HEK293T (cell line): Measurements from ENCODE around the gene LEMD1.

Experiments
- CTCF ChIA-PET: fragments of 350-600 bp; formaldehyde crosslinking; extraction: SDS; loops from one replicate; lab custom pipeline; 2021; ENCODE audit warnings: antibody characterized with exemption, inconsistent platforms; lab: Yijun Ruan, JAX
- POLR2A ChIA-PET: fragments of 350-600 bp; formaldehyde crosslinking; extraction: SDS; loops from one replicate; lab custom pipeline; 2020; ENCODE audit warnings: antibody characterized with exemption, inconsistent platforms; lab: Yijun Ruan, JAX
- DNase-seq: peaks from one replicate; pipeline ENCODE4 v3.0.0; 2012; ENCODE audit warnings: mixed read lengths; ENCODE audit errors: extremely low spot score
- ARNT ChIP-seq: fragments of 450-650 bp; IDR thresholded peaks from 2 replicates; pipeline ENCODE4 v1.6.1; 2017; ENCODE audit warnings: mild to moderate bottlenecking
- BHLHE40 ChIP-seq: fragments of 450-650 bp; IDR thresholded peaks from 2 replicates; pipeline ENCODE4 v1.6.1; 2016; ENCODE audit warnings: mild to moderate bottlenecking, moderate library complexity, borderline replicate concordance
- CTBP1 ChIP-seq: fragments of 450-650 bp; IDR thresholded peaks from 2 replicates; pipeline ENCODE4 v1.6.1; 2016; ENCODE audit warnings: borderline replicate concordance
- ELF4 ChIP-seq: fragments of 450-650 bp; IDR thresholded peaks from 2 replicates; pipeline ENCODE4 v1.6.1; 2017; ENCODE audit warnings: antibody characterized with exemption
- FOXA1 ChIP-seq: fragments of 450-650 bp; IDR thresholded peaks from 2 replicates; pipeline ENCODE4 v1.6.1; 2016; ENCODE audit warnings: mild to moderate bottlenecking
- FOXK2 ChIP-seq: fragments of 450-650 bp; IDR thresholded peaks from 2 replicates; pipeline ENCODE4 v1.6.1; 2016; ENCODE audit warnings: mild to moderate bottlenecking
- FOXM1 ChIP-seq: fragments of 450-650 bp; IDR thresholded peaks from 2 replicates; pipeline ENCODE4 v1.6.1; 2017; ENCODE audit warnings: mild to moderate bottlenecking, borderline replicate concordance
- HDGF ChIP-seq: fragments of 450-650 bp; IDR thresholded peaks from 2 replicates; pipeline ENCODE4 v1.6.1; 2017; ENCODE audit warnings: antibody characterized with exemption, borderline replicate concordance
- L3MBTL2 ChIP-seq: fragments of 450-650 bp; conservative IDR thresholded peaks from 2 replicates; pipeline ENCODE4 v1.6.1; 2016; ENCODE audit warnings: mild to moderate bottlenecking
- LEF1 ChIP-seq: fragments of 450-650 bp; IDR thresholded peaks from 2 replicates; pipeline ENCODE4 v1.6.1; 2017; ENCODE audit warnings: mild to moderate bottlenecking, borderline replicate concordance
- NFRKB ChIP-seq: fragments of 450-650 bp; IDR thresholded peaks from 2 replicates; pipeline ENCODE4 v1.6.1; 2016; ENCODE audit warnings: mild to moderate bottlenecking, moderate library complexity
- SP1 ChIP-seq: fragments of 450-650 bp; IDR thresholded peaks from 2 replicates; pipeline ENCODE4 v1.6.1; 2017
- SUZ12 ChIP-seq: fragments of 450-650 bp; IDR thresholded peaks from 2 replicates; pipeline ENCODE4 v1.6.1; 2016; ENCODE audit warnings: mild to moderate bottlenecking
- TARDBP ChIP-seq: fragments of 450-650 bp; IDR thresholded peaks from 2 replicates; pipeline ENCODE4 v1.6.1; 2016
- ZNF384 ChIP-seq: fragments of 450-650 bp; IDR thresholded peaks from 2 replicates; pipeline ENCODE4 v1.6.1; 2016
- TF ChIP-seq, protein P1 (sequence below): fragments of 450-650 bp; IDR thresholded peaks from 2 replicates; pipeline ENCODE4 v1.6.1; 2016

The LEMD1 gene

DNA sequence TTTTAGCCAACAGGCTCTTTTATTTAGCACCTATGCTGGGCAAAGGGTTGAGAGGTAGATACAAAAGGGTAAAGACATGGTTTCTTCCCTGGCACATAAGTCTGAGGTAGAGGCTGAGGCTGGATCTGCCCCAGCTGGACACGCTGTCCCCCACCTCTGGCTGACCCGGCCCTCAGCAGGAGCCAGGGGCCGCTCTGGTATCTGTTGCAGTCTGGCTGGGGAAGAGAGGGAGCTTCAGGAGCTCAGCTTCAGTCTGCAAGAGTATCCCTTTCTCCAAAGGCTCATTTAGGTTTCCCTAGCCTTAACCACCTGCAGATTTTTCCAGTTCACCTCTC lies 19.8 kb upstream of the LEMD1 start:
- CTCF ChIA-PET, result interaction anchor here (0.8 to 2.1 kb wide), 4 partner anchors 8 to 300 kb away, joined by 4 to 11 read pairs (median 7); no protein-coding TSS in a partner anchor
- DNase-seq, result no peak
- POLR2A ChIA-PET, result interaction anchor here (1.0 to 1.4 kb wide), 3 partner anchors 9 to 1063 kb away, joined by 3 to 4 read pairs (median 4); partner anchors contain the start of gene BLACAT1
- no peak for TF ChIP-seq ARNT
- no peak for TF ChIP-seq LEF1
- TF ChIP-seq, protein P1, sequence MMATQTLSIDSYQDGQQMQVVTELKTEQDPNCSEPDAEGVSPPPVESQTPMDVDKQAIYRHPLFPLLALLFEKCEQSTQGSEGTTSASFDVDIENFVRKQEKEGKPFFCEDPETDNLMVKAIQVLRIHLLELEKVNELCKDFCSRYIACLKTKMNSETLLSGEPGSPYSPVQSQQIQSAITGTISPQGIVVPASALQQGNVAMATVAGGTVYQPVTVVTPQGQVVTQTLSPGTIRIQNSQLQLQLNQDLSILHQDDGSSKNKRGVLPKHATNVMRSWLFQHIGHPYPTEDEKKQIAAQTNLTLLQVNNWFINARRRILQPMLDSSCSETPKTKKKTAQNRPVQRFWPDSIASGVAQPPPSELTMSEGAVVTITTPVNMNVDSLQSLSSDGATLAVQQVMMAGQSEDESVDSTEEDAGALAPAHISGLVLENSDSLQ, result no peak
- no peak for TF ChIP-seq FOXA1
- TF ChIP-seq L3MBTL2, result no peak
- no peak for TF ChIP-seq TARDBP
- TF ChIP-seq FOXM1, result no peak
- no peak for TF ChIP-seq ELF4
- TF ChIP-seq SUZ12, result no peak
- TF ChIP-seq HDGF, result no peak
- no peak for TF ChIP-seq ZNF384
- TF ChIP-seq NFRKB, result no peak
- TF ChIP-seq BHLHE40, result no peak
- TF ChIP-seq FOXK2, result no peak
- no peak for TF ChIP-seq SP1
- TF ChIP-seq CTBP1, result no peak

DNA sequence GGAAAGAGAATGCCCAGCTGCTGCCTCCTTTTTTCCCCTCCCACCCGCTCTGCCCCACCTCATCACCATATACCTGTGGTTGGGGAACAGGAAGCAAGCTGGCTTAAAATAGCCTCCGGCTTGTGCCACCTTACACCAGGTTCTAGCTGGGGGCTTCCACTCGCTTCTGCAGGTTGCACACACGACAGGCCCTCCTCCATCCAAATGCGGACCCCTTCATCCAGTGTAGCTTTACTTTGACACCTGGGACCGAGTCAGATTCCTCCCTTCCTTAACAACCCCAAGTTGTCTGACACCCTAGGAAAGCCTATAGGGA lies 19.4 kb upstream of the LEMD1 start:
- CTCF ChIA-PET, result interaction anchor here (0.8 to 2.1 kb wide), 5 partner anchors 8 to 300 kb away, joined by 4 to 11 read pairs (median 7); no protein-coding TSS in a partner anchor
- DNase-seq, result no peak
- POLR2A ChIA-PET, result interaction anchor here (1.0 to 1.4 kb wide), 3 partner anchors 9 to 1062 kb away, joined by 3 to 4 read pairs (median 4); partner anchors contain the start of gene BLACAT1
- TF ChIP-seq HDGF, result no peak
- no peak for TF ChIP-seq NFRKB
- no peak for TF ChIP-seq TARDBP
- TF ChIP-seq SUZ12, result no peak
- no peak for TF ChIP-seq L3MBTL2
- no peak for TF ChIP-seq FOXM1
- no peak for TF ChIP-seq ZNF384
- TF ChIP-seq ELF4, result no peak
- no peak for TF ChIP-seq SP1
- no peak for TF ChIP-seq CTBP1
- no peak for TF ChIP-seq FOXK2
- TF ChIP-seq LEF1, result no peak
- no peak for TF ChIP-seq BHLHE40
- TF ChIP-seq ARNT, result no peak
- TF ChIP-seq, protein P1, result no peak
- TF ChIP-seq FOXA1, result no peak

DNA sequence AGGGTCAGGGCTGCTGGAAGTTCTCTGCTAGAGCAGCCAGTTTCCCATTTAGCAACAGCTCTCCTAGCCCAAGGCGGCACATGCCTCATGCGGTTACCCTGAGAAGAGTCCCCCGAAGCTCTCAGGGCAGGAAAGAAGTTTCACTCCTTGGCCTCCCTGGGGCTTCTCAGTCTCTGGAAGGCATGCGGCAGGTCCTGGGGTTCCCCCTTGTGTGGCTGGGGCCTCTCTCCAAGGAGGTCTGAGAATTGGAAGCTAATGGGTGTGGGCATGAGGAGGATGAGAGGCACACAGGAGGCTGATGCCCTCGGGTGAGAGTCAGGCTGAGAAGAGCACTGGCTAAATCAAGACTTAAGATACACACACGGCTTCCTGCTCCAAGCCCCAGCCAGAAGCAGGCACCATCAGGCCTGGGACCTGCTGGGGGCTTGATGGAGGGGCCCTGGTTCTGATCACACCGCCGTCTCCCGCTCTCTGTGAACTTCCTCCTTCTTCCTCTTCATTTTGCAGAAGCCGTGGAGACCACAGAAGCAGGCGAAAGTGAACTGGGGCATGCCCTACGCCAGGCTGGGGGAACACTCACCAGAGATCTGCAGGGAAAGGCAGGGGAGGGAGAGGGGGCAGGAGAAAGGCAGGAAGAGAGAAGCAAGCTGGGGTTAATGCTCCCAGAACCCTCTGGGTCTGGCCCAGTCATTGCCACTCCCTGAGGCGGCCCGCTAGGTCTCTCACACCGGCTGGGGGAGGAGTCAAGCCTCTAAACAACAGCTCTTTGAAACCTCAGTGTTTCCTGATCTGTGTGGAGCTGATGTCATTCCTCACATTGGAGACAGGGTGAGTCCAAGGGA lies 18.8 kb upstream of the LEMD1 start:
- CTCF ChIA-PET, result interaction anchor here (0.8 to 2.1 kb wide), 6 partner anchors 9 to 299 kb away, joined by 4 to 11 read pairs (median 6); no protein-coding TSS in a partner anchor
- POLR2A ChIA-PET, result interaction anchor here (1.0 to 1.4 kb wide), 3 partner anchors 10 to 1062 kb away, joined by 3 to 4 read pairs (median 4); partner anchors contain the start of gene BLACAT1
- TF ChIP-seq SP1 (no peak), SUZ12 (no peak)
- peak; percentile 41 for DNase-seq

DNA sequence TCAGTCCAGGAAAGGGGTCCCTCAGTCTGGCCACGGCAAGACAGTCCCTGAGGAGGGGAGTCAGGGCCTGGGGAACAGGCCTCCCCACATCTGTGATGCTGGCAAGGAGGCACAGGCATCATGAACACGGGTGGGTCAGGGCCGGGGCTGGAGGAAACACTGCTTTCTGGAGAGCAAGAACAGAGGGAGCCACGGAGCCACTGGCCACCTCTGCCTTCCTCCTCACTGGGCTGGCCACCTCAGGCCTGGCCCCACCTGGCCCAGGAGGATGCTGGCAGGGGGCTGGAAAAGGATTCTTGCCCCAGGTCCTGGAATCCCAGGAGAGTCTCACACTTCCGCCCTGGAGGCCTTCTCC lies 18.2 kb upstream of the LEMD1 start:
- TF ChIP-seq CTBP1 (no peak), FOXM1 (no peak), BHLHE40 (no peak), FOXA1 (no peak), FOXK2 (no peak), ZNF384 (no peak), ELF4 (no peak)
- TF ChIP-seq, protein P1, result no peak
- DNase-seq, result no peak
- ChIA-PET POLR2A (no interaction called here), CTCF (interaction anchor here (0.6 to 2.0 kb wide), 4 partner anchors 9 to 192 kb away, joined by 3 to 5 read pairs (median 4); no protein-coding TSS in a partner anchor)

DNA sequence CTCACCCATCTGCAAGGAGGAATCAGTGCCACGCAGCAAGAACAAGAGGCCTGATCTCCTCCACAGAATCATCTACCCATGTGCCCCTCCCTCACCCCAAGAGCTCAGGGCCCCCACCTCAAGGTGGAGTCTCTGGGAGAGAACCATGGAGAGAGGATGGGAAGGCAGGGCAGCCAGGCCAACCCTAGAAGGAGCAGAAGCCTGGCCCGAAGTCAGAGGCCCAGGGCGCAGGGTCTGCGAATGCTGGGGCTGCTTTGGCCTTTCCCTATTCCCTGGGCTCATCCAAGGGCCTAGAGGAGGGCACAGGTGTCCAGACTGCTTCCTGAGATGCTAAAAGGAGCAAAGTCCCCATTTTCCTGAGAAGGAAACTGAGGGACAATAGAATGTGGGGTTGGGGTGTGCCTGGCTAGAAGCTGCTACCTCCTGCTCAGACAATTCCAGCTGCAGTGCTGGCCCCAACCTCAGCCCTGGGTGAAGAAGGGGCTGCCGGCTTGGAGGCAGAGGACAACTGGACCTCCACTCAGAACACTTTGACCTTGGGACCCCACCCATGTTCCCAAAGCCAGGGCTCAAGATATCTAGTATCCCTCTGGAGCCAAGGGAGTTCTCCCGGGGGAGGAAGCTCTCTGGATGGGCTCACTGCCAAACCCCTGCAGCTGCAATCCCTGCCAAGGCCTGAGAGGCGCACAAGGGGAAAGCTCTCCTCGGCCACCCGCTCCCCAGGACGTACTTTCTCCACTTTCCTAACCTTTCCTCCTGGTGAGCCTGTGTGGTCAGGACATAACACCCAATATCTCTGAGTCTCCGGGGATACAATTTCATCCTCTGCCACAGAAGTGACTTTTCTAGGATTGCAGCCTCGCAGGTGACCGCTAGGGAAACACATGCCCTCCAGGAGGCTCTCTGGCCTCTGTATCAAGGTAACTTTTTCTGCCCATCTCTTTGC lies 16.6 kb upstream of the LEMD1 start:
- TF ChIP-seq FOXK2 (no peak), ELF4 (no peak), TARDBP (no peak), L3MBTL2 (no peak), SP1 (no peak), NFRKB (no peak), CTBP1 (no peak), BHLHE40 (no peak), HDGF (no peak), FOXM1 (no peak), LEF1 (no peak), ARNT (no peak), SUZ12 (no peak), FOXA1 (no peak), ZNF384 (no peak)
- TF ChIP-seq, protein P1, result no peak
- ChIA-PET POLR2A (interaction anchor here (0.6 kb wide), 1 partner anchor 252 kb away, joined by 3 read pairs; no protein-coding TSS in a partner anchor), CTCF (interaction anchor here (0.6 to 1.5 kb wide), 16 partner anchors 7 to 204 kb away, joined by 3 to 11 read pairs (median 4); partner anchors contain the start of gene LEMD1)
- DNase-seq, result peak; percentile 89
